HL-60/S4 treated with phorbol 12-myristate 13-acetate at 8.2 ng/mL for 4 days and 3 days (cell line): ENCODE results near the gene MSX1.

ENCODE experiments used
- in situ Hi-C: fragments of 300-500 bp; cut with MboI; formaldehyde crosslinking; loops from 2 replicates; pipeline ENCODE4 v1.15.0; 2022; ENCODE audit warnings: low sequenced_read_pairs

MSX1 gene

DNA sequence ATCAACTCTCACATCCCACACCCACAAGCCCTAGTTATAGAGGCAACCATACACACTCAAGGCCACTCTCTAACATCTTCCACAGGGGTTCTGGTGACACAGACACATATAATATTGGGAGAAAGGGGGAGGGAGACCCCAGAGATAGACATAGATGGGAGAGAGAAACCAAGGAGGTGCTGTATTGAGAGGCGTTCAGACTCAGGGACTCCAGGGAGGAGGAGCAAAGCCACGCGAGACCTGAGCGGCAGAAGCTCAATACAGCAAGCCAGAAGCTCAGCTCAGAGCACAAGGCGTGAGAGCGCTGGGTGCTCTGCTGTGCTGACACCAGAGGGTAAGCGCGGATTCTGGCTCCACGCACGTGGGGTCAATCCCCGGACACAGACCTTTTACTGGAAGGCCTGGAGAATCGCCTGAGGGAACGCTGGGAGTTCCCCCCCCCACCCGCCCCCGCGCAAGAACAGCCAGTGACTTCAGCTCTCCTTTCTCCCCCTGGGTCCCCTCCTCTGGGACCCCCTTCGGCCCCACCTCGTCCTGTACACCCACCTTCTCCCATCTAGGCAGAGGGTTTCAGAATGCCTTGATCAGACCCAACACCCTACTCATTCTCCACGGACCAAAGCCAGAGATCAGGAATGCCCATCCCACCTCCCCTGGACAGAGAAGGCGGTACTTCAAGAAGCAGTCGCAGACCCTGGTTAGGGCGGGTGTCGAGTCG, 8.7 kb downstream of the MSX1 start:
- in situ Hi-C loops: no loop called here

DNA sequence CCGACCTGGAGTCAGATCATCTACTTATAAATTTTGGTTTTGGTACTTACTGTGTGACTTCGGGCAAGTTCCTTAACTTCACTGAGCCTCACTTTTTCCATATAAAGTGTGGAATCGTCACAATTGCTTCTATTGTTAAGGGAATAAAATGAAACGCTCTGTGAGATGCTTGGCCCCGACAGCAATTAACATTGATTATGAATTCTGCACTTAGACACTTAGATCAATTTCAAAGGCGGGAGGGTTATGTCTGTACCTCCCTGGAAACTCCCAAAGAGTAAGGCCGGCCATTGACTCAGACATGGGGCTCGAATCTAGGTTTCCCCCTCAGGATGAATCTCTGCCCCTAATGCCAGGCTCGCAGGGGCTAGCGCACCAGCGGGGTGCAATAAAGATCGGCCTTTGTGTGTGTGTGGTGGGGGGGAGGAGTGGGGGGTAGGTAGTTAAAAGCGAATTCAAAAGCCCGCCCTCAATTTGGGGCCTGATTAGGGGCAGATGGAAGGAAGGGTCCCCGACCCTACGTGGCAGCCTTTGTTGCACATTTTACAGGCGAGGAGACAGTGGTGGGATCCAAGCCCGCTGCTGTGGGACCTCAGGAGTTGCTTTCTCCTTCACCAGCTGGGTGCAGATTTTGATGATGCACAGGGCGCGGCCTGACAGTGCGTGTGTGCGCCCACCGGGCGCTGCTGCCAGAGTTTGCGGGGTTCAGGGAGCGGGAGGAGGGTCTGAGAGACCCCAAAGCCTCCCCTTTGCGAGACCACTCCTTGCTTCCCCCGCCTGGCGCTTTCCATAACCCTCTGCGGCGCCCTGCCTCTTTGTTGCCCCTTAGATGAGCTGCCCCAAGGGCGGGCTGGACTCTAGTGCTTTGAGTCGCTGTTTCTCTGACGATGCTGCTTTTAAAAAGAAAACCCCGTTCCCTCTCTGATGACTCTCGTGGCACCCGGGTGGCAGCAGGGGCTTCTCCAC, 9.6 kb downstream of the MSX1 start:
- in situ Hi-C loops: no loop called here

DNA sequence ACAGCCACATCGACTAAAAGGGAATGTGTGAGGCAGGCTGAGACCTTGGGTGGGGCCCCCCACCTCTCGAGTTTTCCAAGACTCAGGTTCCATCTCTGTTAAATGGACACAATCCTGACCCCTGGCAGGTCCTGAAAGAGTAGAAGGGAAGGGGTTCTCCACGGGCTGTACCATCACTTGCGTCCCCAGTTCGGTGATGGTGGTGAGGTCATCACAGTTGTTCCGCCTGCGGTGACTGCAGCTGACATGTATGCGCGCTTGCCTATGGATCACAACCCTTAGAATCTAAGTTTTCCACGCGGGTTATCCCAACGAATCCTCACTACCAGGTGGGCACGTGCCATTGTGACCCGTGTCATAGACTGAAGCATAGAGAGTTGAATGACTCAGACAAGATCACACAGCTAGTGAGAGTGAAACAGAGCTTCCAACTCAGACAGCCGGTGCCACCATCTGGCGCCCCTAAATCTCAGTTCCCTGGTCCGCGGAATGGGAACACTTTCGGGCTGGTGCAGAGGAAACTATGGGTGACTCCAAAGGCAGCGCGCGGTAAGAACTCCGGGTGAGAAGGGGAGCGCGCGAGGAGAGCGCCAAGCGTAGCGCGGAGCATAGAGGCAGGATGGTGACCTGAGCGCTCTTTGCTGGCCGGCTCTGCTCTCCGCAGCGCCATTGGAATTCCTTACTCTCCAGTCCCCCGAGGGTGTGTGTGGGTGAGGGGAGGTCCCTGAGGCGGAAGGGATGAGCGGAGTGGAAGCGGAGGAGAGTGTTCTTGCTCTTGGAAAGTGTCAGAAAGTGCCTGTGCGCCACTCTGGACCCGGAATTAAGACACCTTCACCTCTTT, 10.5 kb downstream of the MSX1 start:
- in situ Hi-C loops: no loop called here

DNA sequence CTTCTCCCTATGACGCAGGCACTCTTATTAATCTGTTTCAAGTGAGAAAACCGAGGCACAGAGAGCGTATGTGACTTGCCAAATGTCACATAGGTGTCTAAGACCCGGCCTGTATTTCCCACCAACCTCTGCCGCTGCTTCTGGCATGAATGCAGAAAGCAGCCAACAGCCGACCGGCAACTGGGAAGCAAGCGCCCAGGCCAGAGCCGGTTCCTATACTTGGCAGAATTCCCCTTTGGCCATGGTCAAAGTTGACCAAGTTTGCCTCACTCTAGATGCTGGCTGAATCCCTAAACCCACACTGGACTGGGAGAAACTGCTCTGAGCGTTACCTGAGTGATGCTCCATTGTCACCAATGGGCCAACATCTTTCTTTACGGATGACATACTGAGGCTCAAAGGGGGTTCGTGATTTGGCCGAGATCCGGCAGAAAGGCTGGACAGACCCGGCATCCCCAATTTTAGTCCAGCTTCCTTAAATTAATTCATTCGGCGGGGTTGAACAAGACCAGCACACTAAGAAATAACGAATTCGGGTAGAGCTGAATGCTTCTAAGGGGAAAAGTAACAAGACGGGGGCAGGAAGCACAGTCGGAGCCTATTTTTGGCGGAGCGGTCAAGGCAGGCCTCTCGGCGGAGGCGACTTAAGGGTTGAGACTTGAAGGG, 11.2 kb downstream of the MSX1 start:
- in situ Hi-C loops: no loop called here

DNA sequence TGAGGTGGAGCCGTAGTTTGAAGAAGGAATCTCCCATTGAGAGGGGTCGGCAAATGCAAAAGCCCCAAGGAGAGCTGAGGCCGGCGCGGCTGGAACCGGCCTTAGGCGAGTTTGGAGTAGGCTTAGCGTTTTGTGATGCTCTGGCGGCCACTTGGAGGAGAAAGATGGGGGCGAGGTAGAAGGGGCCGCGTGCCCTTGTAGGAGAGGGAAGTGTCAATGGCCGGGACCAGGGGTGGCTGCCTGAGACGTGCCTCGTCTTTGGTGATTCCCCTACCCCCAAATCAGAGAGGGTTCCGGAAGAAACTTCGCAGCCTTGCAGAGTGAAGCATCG, 11.7 kb downstream of the MSX1 start:
- in situ Hi-C loops: no loop called here

DNA sequence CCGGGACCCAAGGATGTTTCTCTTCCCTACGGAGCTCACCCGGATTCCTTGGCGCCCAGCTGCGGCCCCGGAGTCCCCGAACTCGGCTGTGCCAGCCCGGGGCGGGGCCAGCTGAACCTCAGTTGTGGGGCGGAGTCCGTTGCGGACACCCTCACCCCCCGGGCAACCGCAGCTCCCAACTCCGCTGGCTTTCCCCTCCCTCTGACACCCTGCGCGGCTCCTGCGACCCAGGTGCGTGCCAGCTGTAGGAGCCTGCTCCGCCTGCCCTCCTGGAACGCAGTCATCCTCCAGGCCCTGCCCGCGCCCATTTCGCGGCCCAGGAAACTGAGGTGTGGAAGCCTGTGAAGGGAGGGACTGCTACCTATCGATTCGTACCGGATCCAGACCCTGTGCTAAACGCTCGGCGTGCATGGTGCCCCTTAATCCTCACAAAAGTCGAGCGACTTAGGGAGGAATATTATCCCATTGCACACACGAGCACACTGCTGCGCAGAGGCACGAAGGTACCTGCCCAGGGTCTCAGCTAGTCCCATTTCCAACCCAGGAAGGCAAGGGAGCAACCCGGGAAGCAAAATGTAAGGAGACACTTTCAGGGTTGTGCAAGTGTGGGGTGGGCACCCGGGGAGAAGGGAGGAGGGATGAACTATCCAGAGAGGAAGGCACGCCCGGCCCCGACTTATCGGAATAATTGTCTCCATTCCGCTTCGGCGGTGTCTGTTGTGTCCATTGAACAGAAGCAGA, 12.3 kb downstream of the MSX1 start:
- in situ Hi-C loops: no loop called here

DNA sequence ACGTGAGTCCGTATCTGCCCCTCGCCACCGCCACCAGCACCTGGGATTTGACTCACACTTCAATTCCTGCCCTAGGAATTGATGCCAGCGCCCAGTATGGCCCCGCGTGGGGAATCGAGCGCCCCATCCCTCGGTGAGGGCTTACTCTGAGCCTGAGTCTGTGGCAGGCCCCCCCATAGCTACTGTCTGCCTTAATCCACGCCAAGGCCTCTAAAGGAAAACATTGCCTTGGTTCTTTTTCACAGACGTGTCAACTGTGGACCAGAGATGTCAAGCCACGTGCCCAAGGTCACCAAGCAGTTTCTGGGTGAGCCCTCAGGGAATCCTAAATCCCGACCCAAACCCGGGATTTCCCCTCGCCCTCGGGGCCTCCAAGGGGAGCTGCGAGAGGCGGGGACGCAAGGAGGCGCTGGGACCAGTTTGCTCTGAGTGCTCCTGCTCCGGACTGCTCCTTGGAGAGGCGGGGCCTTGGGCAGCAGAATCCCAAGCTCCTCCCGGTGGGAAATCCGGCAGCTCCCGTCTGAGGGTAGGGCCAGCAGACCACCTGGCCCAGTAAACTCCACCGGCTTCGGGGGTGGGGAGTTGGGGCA, 12.9 kb downstream of the MSX1 start:
- in situ Hi-C loops: no loop called here

DNA sequence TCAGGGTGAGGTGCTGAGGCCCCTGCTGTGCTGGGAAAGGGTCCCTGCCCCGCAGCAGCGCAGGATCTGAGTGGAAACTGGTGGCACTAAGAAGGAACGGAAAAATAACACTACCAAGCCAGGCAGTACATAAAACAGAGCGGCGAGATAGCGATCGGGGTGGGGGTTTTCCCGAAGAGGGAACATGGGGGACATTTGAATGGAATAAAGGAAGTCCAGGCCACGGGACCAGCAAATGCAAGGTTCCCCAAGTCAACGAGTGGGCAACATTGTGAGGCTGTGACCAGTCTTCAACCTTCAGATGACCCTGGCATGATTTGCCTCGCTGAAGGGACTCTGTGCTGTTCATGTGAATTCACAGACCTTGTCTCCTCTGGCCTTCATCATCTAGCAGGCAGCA, 13.7 kb downstream of the MSX1 start:
- in situ Hi-C loops: no loop called here

DNA sequence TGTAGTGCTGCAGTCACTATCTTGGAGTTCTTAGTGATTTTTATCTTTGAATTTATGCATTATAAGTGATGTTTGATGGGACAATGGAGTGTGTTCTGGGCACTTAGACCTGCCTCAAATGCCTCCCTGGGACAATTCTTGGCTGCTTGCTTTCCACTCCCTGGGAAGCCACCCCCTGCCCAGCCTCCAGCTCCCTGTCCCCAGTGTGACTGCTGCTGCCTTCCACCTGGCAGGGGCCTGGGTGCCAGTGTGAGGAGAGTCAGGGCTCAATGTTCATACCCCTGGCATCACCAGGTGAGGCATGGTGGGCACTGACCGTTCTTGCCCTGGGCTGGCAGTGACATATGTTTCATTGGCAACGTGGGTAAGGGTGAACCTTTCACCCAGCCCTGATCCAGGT, 14.8 kb downstream of the MSX1 start:
- in situ Hi-C loops: no loop called here

DNA sequence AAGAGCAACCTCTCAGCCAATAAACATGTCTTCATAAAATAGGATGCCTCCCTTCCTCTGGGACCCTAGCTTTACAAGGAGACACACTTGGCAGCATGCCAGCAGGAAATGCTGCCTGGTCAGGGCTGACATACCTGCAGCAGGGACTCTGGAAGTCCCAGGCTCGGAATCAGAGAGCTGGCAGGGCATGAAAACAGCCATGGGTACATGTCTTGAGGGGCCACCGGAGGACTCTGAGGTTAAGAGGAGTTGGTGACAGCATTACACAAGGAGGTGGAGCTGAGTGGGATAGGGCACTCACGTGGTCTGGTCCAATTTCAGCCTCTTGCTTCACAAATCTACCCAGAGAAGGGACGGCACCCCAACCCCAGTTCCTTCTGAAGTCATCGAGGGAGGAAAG, 15.7 kb downstream of the MSX1 start:
- in situ Hi-C loops: no loop called here

DNA sequence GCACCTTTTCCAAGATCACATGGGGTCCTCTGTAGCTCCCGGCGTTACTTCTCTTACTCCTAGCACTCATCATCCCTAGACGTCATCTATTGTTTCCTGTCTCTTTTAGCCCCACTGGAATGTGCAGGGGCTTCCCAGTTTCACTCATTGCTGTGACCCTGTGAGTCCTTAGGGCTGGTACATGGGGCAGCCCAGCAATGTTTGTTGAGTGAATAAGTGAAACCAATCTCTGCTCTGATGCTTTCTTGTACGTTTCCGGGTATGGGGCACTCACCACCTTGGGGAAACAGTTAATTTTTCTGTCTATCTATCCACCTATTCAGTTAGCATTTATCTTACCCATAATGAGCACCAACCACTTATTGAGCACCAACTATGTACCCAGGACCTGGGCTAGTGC, 16.1 kb downstream of the MSX1 start:
- in situ Hi-C loops: no loop called here

DNA sequence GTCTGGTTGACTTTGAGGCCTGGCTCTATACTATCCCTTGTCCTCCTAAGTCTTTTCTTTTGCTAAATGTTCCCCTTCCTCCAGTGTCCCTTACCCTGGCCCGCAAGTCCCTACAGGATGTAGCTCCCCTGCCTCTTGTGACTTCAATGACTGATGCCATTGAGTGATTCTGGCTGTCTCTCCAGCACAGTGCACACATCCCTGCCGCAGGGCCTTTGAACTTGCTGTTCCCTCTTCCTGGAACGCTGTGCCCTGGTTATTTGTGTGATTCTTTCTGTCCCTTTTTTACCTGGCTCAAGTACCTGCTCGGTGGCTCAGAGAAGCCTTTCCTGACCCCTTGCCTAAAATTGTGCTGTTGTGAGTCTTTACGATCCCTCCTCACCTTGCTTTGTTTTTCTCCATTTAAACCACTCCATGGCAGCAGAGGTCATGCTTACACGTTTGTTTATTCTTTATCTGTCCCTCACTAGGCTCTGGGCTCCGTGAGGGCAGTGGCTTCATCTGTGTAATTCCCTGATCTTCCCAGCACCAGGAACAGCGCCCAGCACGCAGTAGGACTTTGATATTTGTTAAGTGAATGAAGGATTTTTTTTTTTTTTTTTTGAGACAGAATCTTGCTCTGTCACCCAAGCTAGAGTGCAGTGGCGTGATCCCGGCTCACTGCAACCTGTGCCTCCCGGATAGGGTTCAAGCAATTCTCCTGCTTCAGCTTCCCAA, 17.6 kb downstream of the MSX1 start:
- in situ Hi-C loops: no loop called here

DNA sequence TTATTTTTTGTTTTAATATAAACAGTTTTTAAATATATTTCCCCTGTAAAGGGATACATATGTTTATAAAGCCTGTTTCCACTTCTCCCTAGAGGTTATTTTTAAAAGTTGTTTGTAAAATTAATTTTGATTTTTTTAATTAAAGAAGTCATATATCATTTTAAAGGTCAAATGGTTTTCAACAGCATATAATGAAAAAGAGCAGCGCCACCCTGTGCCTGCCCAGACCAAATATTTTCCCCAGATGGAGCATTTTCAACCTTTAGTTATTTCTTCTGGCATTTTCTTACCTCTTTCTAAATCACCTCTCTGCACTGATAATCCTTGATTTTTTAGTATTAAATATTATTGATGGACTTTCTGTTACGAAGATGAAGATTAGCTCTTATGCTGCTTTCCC, 21.0 kb downstream of the MSX1 start:
- in situ Hi-C loops: no loop called here

DNA sequence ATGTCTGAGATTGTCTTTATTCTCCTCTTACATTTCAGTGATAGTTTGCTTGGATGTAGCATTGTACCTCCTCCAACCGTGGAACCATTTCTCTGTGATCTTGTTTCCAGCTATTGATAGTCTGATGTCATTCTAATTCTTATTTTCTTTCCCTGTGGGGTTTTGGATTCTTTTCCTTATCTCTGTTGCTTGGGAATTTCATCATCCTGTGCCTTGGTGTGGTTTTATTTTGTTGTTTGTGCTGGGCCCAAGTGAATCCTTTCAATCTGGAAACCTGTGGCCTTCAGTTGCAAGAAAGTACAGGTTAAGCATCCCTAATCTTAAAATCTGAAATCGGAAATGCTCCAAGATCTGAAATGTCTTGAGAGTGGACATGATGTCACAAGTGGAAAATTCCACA, 22.0 kb downstream of the MSX1 start:
- in situ Hi-C loops: no loop called here

DNA sequence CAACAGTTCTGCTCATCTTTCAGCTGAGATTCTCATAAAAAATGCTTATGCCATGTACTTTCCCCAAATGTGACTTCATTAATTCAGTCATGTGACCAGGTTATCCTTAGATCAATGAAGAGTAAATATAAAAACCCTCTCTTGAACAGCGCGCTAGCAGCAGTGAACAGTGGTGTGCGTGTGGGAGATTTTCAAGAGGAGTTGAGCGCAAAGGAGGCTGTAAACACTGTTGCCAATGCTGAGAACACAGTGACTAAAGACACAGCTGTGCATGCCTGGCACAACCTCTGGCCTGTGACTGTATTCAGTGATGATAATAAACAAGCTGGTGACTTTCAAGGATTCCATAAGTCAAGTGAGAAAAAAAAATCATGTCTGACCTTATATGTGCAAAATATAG, 25.1 kb downstream of the MSX1 start:
- in situ Hi-C loops: no loop called here

DNA sequence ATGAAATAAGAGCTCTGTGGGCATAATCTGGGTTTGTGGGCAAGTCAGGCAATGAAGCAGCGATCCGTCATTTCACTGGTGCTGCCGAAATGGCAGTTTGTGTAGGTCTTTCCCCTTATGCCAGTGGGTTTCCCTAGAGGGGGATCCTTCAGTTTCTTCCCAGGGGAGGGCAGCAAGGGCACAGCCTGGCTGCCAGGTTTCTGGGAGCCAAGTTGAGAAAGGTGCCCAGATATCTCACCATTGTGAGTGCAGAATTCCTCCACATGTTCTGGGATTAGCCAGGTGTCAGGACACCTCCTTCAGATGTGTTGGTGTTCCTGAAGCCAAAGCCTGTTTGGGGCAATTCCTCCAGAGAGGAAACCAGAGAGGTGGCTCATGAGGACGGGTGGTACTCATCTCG, 28.0 kb downstream of the MSX1 start:
- in situ Hi-C loops: no loop called here

DNA sequence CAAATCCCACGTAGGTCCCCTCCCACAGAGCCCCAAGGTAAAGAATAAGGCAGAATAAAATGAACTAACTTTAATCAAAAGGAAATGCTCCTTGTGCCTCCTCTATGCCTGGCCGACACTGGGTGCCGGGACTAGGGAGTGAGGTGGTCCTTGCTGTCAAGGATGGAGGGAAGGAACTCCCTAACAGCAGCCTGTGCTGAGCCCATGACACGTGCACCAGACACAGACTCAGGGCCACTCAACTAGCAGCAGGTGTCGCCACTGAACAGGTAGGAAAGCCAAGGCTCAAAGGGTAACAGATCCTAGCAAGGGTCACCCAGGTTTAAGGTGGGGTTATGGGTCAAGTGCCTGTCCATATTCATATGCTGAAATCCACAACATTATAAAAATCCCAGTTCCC, 29.2 kb downstream of the MSX1 start:
- in situ Hi-C loops: no loop called here

DNA sequence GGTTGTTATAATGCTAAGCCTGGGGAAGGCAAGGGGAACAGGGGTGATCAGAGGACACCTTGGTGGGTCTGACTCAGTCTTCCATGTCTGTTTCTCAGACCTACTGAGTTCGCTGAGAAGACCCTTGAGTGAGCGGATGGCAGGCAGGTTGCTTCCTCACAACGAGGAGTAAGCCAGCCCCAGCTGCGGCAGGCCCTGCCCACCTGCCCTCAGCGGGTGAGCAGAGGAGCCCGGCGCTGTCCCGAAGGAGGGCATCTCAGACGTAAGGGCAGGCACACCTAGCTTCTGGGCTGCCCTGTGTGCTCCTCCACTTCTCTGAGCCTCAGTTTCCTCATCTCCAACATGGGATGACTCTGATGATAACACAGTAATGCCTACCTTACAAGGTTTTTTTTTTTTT, 30.3 kb downstream of the MSX1 start:
- in situ Hi-C loops: no loop called here

DNA sequence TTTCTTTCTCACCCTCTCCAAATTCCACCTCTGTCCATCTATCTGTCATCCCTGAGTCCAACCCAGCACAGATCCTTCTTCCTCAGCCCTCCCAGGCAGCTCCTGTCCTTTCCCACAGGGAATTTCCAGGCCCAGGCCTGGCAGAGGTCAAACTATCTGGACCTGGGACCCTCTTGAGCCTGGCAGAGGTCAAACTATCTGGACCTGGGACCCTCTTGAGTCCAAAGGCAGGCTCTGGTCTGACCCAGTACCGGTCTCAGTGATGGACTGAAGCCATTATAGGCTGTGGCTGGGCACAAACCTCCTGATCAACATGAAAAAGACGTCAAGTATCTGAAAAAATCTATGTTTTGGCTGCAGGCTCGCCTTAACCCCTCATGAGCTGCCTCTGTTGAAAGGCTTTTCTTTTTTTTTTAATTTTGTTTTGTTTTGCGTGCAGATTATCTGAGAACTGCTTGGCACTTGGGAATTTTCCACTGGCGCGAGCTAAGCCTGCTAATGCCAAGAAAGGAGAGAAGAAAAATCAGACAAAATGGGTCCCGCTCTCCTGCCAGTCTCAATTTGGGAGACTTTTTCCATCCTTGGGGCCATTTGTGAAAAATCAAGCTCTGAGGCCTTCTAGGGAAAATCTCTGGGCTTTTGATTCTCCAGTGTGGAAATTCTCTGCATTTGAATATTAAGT, 31.2 kb downstream of the MSX1 start:
- in situ Hi-C loops: no loop called here
